ENCODE data around the gene IMPDH2.

IMPDH2 gene

DNA sequence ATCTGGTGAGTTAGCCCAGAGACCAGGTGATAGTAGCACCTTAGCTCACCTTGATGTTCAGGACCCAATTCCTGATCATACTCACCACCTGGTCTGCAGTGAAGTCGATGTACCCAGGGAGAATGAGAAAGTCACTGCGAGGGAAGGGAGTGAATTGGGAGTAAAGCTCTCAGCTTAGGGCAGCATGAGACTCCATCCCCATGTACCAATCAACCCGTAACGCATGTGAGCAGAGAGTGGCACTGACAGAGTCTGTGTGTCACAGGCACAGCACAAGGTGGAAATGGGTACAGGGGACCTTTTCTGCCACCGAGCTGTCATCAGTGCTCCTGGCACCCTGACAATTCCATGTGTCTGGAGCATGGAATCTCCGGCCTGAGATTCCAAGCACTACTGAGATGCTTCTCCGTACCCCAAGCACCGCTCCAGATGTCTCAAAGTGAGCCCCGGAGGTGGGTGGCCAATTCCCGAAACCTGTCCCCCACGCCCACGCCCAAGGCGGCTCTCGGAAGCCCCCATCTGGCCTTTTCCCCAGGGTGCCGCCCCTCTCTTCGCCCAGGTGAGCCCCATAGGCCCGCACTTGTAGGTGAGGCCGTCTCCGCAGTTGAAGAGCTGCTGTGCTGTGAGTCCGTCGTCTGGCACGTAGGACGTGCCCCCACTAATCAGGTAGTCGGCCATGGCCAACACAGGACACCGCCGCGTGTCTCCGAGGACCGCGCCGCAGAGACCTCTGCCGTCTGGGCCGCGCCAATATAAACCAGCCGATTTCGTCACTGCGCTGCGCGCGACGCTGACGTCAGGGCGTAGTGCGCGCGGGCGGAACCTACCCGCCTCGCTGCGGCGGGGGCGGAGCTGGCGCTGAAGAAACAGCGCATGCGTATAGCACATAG is at the start of gene IMPDH2:
Gene IMPDH2 (minus strand): TSS at position 726 of the 890 bp plus-strand sequence. CDS start 48 bp downstream, at position 678.
- peak; percentile 96 to 97 for DNase-seq

DNA sequence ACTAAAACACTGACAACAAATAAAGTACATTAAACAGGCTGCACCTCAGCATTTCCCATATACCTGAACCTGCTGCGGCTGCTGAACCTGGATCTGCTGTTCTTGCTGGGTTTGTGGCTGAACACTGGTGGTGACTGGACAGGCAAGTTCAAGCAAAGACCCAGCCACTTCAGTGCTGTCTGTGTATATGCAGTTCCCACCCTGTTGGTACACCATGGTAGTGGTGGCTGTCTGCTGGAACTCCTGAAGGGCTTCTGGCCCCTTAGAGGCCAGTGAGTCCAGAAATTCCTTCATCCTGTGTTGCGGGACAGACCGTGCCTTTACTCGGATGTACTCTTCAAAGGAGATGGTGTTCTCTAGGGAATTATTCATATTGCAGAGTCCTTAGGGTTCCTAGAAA is 47.4 kb upstream of the IMPDH2 start:
- DNase-seq, result no peak

GRCh38 chr3:49076116-49076515 is 46.9 kb upstream of the IMPDH2 start:
- no peak for DNase-seq

DNA sequence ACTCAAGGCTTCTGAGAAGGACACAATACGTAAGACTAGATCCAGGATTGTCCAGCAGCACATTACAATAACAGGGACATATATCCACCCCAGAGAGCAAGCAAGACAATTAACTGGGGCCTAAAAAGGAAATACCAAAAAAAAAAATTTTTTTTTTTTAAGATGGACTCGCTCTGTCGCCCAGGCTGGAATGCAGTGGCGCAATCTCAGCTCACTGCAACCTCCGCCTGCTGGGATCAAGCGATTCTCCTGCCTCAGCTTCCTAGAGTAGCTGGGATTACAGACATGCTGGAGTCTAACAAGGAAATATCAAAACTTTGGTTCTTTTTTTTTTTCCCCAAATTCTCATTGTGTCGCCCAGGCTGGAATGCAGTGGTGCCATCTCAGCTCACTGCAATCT is 28.8 kb upstream of the IMPDH2 start:
- DNase-seq, result no peak

- no peak for DNase-seq
These were observed 28.1 kb upstream of the IMPDH2 start for GRCh38 chr3:49057268-49057667.

GRCh38 chr3:49054344-49054862 is 25.2 kb upstream of the IMPDH2 start:
- DNase-seq, result no peak

GRCh38 chr3:49053543-49053942 is 24.3 kb upstream of the IMPDH2 start:
- DNase-seq, result no peak

- DNase-seq, result no peak
These were observed 6.1 kb upstream of the IMPDH2 start for GRCh38 chr3:49035281-49035680.

DNA sequence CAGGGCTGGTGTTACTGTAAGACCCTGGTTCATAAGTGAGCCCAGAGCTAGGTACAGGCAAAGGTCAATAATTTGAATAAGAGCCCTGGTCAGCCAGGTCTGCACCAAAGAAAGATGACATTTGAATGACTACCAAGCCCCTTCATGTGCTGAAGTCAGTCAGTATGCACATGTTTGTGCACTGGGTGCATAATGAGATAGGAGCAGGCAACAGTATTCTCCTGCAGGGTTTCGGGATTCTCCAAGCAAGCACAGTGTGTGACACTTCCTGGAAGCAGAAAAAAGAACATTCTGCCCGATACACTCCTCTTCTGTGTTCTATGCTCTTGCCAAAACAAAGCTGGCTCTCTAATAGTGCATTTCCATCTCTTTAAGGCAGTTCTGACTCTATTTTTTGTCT is 5.5 kb upstream of the IMPDH2 start:
- no peak for DNase-seq

DNA sequence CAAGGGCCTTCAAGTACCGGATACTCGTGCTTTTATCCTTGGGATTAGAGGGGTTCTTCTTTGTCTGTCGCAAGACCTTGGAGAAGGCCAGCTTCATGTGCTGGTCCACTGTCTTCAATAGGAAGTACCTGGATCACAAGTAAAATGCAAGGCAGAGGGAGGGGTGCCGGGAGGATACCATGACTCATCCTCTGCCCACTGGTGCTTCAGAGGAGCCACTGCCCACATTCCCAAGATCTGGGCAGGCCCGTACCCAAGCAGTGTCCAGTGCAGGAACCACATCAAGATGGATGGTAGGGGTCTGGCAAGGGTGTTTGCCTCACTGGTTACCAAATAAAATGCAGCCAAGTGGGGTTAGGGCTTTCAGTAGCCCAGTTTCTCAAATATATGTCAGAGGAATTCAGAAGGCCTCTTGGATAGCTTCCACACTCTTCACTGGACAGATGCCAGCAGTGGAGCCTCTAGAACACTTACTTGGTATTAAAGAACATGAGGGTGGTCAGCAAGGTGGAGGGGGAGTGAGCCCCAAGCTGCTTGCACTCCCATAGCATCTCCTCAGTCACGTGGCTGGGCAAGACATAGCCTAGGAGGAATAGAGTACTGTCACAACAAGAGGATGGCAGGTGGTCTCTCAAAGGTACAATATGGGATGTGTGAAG is 3.6 kb upstream of the IMPDH2 start:
- DNase-seq, result no peak

- no peak for DNase-seq
These were observed 1.1 kb upstream of the IMPDH2 start for GRCh38 chr3:49030321-49030720.

- no peak for DNase-seq
These were observed 326 bp upstream of the IMPDH2 start for GRCh38 chr3:49029563-49029884.

DNA sequence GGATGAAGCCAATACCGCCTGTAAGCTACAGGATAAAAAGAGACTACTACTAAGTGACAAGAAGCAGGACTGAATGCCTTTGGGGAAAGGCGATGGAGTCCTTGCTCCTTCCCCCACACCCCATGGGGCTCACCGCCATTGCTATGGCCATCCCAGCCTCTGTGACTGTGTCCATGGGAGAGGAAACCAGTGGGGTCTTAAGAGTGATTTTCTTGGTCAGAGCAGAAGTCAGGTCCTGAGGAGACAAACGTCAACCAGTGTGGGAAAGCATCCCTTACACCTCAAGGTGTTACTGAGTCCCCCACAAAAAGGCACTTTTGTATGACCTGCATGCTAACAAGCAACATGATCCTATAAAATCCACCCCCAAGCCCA is 913 bp downstream of the IMPDH2 start:
- no peak for DNase-seq

DNA sequence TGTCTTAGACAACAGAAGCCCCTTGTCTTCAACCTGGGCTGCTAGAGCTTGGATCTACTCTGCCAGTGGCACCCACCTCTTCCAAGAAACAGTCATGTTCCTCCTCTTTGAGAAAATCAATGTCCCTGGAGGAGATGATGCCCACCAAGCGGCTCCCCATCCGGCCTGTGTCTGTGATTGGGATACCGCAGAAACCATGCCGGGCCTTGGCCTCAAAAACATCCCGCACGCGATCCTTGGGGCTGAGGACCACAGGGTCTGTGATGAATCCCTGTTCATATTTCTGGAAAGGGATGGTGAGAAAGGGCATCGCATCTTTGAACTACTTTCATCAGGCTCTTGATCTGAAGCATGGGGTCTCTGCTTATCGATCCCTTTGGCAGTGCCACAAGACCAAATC is 1.6 kb downstream of the IMPDH2 start:
- no peak for DNase-seq

DNA sequence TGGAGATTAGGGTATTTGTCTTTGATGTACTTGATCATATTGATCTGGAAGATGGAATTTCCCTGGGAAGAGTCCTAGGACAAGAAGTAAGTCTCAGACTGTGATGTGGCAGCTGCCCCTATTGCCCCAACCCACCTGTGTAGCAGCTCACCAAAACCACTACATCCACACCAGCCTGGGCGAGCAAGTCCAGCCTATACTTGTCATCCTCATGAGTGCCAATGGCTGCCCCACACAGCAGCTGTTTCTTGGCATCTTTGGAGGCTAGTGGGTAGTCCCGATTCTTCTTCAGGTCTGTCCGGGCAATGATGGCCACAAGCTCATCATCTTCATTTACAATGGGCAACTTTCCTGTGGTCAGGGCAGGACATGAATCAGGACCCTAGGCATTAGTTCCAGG is 2.7 kb downstream of the IMPDH2 start:
- no peak for DNase-seq

- no peak for DNase-seq
These were observed 3.2 kb downstream of the IMPDH2 start for GRCh38 chr3:49025793-49026520.

DNA sequence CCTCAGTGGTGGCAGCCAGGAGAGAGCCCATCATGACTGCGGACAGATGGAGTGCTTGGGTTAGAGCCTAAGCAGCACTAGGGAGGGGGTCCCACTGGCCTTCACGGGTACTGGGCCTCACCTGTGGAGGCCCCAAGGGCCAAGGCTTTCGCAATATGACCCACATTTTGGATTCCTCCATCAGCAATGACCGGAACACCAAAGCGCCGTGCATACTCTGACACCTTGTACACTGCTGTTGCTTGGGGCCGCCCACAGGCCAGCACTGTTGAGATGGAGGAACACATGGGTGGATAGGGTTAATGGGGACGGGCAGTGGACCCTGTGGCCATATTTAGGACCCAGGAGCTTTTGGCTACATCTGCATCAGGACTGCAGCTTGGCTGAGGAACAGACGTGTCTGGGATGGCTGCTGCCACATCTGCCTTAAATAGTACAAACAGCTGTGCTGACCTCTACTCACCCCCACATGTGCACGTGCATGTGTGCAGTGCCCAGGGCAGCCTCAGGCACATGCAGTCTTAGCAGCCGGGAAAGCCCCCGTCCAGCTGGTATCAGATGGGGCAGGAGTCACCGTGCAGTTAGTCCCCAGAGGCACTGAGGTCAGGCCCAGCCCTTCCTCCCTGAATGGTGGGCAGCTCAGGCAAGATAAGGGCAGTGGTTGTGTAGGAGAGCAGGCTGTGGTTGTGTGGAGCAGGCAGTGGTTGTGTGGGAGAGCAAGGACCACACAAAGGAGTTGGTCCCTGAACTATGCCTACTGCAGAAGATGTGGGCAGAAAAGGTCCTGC is 4.0 kb downstream of the IMPDH2 start:
- no peak for DNase-seq

- DNase-seq, result no peak
These were observed 4.7 kb downstream of the IMPDH2 start for GRCh38 chr3:49024449-49024848.

DNA sequence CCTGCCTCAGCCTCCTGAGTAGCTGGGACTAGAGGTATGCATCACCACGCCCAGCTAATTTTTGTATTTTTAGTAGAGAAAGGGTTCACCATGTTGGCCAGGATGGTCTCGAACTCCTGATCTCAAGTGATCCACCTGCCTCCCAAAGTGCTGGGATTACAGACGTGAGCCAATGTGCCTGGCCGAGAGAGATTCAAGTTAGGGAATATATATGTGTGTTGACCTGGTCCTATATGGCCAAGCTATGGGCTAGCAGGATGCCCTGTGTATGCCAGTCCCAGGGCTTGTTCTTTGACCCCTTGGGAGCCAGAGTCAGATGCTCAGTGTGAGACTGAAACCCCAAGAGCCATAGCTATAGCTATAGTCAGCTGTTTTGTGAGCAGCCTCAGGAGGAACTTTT is 5.4 kb downstream of the IMPDH2 start:
- DNase-seq, result no peak

- peak; percentile 60 for DNase-seq
These were observed 6.5 kb downstream of the IMPDH2 start for GRCh38 chr3:49022688-49023171.

GRCh38 chr3:49021813-49022687 is 7.1 kb downstream of the IMPDH2 start, which contains the start of gene NDUFAF3:
Gene NDUFAF3 (plus strand): TSS chr3:49022121. CDS start chr3:49022145, 24 bp downstream.
- peak; percentile 96 to 97 for DNase-seq
